GM06990 (cell line): ENCODE results near the gene BIN1.
A peak's percentile ranks its signal among the peaks of the same experiment; 100 is the strongest.

ENCODE experiments used
- DNase-seq: peaks from one replicate; pipeline ENCODE4 v3.0.0-alpha.2; 2011; ENCODE audit not compliant: insufficient read length; ENCODE audit errors: extremely low read depth
- H3K27me3 ChIP-seq: replicated peaks from 2 replicates; pipeline ENCODE4 v1.6.0; 2011; ENCODE audit warnings: low read length; ENCODE audit not compliant: control insufficient read depth, insufficient read depth
- H3K36me3 ChIP-seq: 2 replicates; pipeline ENCODE4 v1.5.1; 2011; ENCODE audit warnings: low read length; ENCODE audit not compliant: control insufficient read depth, insufficient read depth
- H3K4me3 ChIP-seq: replicated peaks from 2 replicates; pipeline ENCODE4 v1.5.1; 2011; ENCODE audit warnings: low read depth, mild to moderate bottlenecking, control low read depth, low read length
- TF ChIP-seq, protein P1 (sequence below): IDR thresholded peaks from 2 replicates; pipeline ENCODE4 v1.5.1; 2011; ENCODE audit warnings: low read length, control low read depth, mild to moderate bottlenecking, inconsistent platforms; ENCODE audit not compliant: insufficient read depth, poor library complexity, severe bottlenecking

Gene BIN1, protein sequence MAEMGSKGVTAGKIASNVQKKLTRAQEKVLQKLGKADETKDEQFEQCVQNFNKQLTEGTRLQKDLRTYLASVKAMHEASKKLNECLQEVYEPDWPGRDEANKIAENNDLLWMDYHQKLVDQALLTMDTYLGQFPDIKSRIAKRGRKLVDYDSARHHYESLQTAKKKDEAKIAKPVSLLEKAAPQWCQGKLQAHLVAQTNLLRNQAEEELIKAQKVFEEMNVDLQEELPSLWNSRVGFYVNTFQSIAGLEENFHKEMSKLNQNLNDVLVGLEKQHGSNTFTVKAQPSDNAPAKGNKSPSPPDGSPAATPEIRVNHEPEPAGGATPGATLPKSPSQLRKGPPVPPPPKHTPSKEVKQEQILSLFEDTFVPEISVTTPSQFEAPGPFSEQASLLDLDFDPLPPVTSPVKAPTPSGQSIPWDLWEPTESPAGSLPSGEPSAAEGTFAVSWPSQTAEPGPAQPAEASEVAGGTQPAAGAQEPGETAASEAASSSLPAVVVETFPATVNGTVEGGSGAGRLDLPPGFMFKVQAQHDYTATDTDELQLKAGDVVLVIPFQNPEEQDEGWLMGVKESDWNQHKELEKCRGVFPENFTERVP

GRCh38 chr2:127106991-127107621 lies at the start of gene BIN1:
BIN1 (minus strand) TSS chr2:127107154; CDS start chr2:127106943, 211 bp downstream.
- no peaks in the 10 kb centered on the region for H3K36me3 ChIP-seq
- H3K27me3 ChIP-seq = no peaks in the 10 kb centered on the region; the same call in none of the 2 replicates
- peak; percentile 61 for DNase-seq
- TF ChIP-seq, protein P1, sequence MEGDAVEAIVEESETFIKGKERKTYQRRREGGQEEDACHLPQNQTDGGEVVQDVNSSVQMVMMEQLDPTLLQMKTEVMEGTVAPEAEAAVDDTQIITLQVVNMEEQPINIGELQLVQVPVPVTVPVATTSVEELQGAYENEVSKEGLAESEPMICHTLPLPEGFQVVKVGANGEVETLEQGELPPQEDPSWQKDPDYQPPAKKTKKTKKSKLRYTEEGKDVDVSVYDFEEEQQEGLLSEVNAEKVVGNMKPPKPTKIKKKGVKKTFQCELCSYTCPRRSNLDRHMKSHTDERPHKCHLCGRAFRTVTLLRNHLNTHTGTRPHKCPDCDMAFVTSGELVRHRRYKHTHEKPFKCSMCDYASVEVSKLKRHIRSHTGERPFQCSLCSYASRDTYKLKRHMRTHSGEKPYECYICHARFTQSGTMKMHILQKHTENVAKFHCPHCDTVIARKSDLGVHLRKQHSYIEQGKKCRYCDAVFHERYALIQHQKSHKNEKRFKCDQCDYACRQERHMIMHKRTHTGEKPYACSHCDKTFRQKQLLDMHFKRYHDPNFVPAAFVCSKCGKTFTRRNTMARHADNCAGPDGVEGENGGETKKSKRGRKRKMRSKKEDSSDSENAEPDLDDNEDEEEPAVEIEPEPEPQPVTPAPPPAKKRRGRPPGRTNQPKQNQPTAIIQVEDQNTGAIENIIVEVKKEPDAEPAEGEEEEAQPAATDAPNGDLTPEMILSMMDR = no peak
- H3K4me3 ChIP-seq = peak within 1 kb of the TSS; percentile 65

DNA sequence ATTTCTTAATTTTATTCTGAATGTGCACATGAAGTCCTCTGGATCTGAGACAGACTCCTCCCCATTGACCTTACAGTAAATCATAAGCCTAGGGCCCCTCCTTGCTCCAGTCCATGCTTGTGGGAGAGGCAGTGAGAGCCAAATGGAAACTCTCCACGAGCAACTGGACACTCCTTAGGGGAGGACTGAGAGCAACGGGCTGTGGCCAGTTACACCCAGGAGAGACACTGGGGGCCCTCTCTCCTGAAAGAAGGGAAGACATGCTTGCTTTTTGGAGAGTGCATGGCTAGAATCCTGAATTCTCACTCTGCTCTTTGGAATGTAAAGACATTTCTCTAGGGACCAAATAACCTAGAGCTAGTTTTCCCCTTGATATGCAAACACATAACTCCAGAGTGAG lies 49.0 kb upstream of the BIN1 start:
- no peak for DNase-seq
- H3K4me3 ChIP-seq = no peak overlapping the region
- H3K27me3 ChIP-seq = no peaks in the 10 kb centered on the region
- TF ChIP-seq, protein P1 = no peak
- no peaks in the 10 kb centered on the region for H3K36me3 ChIP-seq

DNA sequence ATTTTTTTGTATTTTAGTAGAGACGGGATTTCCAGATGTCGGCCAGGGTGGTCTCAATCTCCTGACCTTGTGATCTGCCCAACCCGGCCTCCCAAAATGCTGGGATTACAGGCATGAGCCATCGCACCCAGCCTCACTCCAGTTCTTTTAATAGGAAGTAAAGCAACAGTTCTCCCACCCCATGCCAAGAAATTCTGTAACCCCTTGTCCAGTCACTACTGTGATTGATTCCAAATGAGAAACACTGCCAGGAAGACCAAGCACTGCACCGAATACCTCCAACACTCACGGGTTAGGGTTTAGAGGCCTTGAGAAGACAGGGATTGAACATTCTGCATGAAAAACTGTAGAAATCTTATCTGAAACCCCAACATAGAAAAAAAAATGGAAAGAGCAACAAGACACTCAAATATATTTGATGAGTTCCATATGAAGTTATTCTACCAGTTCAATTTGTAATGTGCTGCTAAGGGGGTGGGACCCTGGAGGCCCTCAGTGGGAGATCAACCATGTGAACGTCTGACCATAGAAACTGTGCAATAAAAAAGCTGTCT lies 48.2 kb upstream of the BIN1 start:
- H3K27me3 ChIP-seq = no peaks in the 10 kb centered on the region
- no peaks in the 10 kb centered on the region for H3K36me3 ChIP-seq
- H3K4me3 ChIP-seq = no peak overlapping the region
- DNase-seq = no peak
- TF ChIP-seq, protein P1 = no peak

DNA sequence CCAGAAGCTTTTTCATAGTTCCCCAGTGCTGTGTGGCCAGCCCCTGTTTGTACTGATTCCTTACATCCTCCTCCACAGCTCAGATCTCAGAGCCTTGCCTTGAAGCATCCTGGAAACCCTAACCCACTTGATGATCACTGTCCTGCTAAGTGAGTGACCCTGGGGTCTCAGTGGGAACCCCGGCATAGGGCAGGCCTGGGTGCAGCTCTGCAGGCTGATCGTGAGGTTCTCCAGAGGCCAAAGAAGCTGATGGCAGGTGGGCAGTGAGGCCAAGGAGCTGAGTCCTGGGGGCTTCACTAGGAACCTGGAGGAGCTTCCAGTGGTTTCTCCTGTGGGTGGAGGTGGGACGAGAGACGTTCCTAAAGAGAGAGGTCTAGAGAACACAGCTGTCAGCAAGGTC lies 47.4 kb upstream of the BIN1 start:
- no peak for DNase-seq
- no peaks in the 10 kb centered on the region for H3K27me3 ChIP-seq
- TF ChIP-seq, protein P1 = no peak
- H3K4me3 ChIP-seq = no peak overlapping the region
- no peaks in the 10 kb centered on the region for H3K36me3 ChIP-seq

DNA sequence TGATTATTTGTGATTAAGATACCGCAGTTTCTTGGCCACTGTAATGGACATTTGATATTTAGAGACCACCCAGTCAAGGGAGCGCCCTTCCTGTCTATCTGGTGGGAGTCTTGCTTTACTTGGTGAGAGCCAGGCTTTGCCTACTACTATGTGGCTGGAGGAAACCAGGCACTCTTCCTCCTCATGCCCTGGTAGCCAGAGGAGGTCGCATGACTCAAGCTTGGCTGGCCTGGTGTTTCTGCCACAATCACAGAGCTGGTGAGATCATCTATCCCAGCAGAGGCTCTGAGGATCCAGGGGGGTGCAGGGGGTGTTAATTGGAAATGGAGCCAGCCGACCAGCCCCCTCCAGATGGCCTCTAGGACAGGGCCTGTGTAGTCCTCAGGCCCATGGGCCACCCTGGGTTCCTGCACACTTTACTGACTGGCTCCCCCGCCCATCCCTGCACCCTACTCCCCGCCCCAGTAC lies 46.8 kb upstream of the BIN1 start:
- DNase-seq = no peak
- Histone ChIP-seq H3K27me3 (no peaks in the 10 kb centered on the region), H3K36me3 (no peaks in the 10 kb centered on the region), H3K4me3 (no peak overlapping the region)
- TF ChIP-seq, protein P1 = no peak
